ENCODE results near the gene ATP4B. TPM values are rescaled to one million over a fixed set of nuclear protein-coding genes. Genes with fewer than 3 reads are reported as not detected.

Gene ATP4B
- total RNA-seq, 2 donors from 2014 or later: 0.34 TPM; not detected in 1

DNA sequence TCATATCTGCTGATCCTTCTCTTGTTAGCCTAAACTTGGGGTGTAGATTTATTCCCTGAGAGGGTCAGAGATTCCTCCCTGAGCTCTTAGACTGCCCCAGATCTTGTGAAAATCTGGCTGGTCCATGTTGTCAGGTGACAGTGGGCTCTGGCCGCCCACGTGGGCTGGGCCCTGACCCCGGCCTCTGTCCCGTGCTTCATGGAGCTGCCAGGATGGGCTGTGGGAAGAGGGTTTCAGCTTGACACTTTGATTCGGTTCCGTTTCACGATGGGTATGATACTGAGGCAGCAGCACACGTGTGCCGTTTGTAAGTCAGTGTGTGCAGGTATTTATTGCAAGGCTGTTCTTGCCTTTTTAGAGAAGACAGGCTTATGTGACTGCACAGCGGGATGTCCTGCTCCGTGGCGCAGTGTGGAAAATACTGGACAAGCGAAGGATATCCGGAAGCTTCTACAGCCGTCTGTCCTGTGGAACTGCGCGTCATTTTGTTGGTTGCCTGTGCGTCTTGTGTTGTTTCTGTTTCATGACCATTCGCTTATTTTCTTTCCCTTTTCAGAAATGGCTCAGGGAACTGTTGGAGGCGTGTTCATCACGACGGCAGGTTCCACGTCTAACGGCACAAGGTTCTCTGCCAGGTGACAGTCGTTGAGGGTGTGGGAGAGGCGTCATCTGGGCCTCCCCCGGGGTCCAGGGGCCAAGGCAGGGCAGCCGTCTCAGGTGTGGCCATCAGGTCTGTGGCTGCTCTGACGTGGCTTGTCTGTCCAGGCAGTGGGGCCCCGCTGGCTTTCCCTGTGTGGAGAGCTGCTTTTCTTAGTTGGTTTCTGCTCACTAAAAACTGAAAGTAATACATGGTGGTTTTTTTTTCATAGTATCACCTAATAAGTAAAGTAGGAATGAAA is 20.5 kb downstream of the ATP4B start:
- Histone ChIP-seq H3K9me3 (no peaks in the 10 kb centered on the region), H3K4me3 (no peak overlapping the region)
- TF ChIP-seq POLR2AphosphoS5 (IDR thresholded peaks at IDR 0.05): no peak
- no peak for TF ChIP-seq POLR2A (IDR thresholded peaks at IDR 0.05)

DNA sequence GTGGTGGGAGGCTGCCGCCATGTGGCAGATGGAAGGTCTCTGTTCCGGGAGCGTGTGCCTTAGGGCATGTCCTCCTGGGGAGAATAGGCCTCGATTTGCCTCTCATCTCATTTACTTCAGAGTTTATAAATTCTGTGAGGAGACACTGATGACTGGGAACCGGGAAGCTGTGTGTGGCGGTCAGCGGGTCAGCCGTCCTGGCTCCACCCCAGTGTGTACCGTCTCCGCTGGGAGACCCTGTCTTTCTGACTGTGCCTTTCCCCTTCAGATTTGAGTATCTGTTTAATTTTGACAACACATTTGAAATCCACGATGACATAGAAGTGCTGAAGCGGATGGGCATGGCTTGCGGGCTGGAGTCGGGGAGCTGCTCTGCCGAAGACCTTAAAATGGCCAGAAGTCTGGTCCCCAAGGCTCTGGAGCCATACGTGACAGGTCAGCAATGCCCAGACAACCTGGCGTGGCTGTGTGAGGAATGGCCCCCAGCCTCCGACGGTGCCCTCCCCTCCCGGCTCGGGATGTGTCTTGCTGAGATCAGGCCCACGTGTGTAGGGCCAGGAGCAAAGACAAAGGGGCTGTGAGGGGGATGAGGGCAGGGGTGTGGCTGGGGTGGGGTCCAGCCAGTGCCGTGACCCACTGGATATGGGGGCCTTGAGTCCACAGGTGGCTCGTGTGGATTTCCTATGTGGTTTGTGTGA is 21.6 kb downstream of the ATP4B start:
- Histone ChIP-seq H3K27me3 (replicated peaks; ENCODE audit: insufficient read depth) (no peaks in the 10 kb centered on the region), H3K27ac (no peak overlapping the region), H3K4me3 (no peak overlapping the region), H3K9me3 (no peaks in the 10 kb centered on the region), H3K36me3 (peaks cover 0 to 6% of the 10 kb centered on the region in 2 donors), H3K4me1 (replicated peaks) (peaks cover 1% of the 10 kb centered on the region)
- intact Hi-C loops (cut with DNase I): no loop called here
- no peak for DNase-seq (ENCODE audit: low spot score)
- 94% methylated on average over 24 of the region's 24 CpGs for WGBS
- TF ChIP-seq CTCF (IDR thresholded peaks at IDR 0.05): no peak
- TF ChIP-seq POLR2A (IDR thresholded peaks at IDR 0.05): no peak
- no peak for TF ChIP-seq POLR2AphosphoS5 (IDR thresholded peaks at IDR 0.05)

More for the DNA sequence above, 20.5 kb downstream of the ATP4B start:
- intact Hi-C loops (cut with DNase I): no loop called here
- 93% methylated on average over 30 of the region's 30 CpGs for WGBS
- H3K4me1 ChIP-seq (replicated peaks): peaks cover 2% of the 10 kb centered on the region
- no peak for DNase-seq (ENCODE audit: low spot score)
- no peak overlapping the region for H3K27ac ChIP-seq
- H3K27me3 ChIP-seq (replicated peaks; ENCODE audit: insufficient read depth): no peaks in the 10 kb centered on the region
- H3K36me3 ChIP-seq: peaks cover 0 to 6% of the 10 kb centered on the region in 2 donors

DNA sequence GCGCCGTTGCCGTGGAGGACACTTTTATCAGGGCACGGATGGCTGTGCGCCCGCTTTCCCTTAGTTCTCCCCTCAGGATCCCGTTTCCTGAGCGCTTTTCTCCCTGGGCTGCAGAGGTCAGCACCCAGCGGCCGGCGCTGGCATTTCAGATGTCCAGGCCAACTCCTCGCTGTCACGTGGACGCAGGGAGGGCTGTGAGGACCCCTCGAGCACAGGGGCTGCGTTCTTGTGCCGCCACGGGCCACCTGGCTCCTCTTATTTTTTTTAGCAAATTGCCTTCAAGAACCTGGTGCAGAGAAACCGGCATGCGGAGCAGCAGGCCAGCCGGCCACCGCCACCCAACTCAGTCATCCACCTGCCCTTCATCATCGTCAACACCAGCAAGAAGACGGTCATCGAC is 22.3 kb downstream of the ATP4B start:
- peaks cover 0 to 6% of the 10 kb centered on the region in 2 donors for H3K36me3 ChIP-seq
- H3K4me3 ChIP-seq: no peak overlapping the region
- no peak for DNase-seq (ENCODE audit: low spot score)
- no peaks in the 10 kb centered on the region for H3K4me1 ChIP-seq (replicated peaks)
- intact Hi-C loops (cut with DNase I): no loop called here
- H3K27ac ChIP-seq: no peak overlapping the region
- no peaks in the 10 kb centered on the region for H3K27me3 ChIP-seq (replicated peaks; ENCODE audit: insufficient read depth)
- H3K9me3 ChIP-seq: no peaks in the 10 kb centered on the region
- TF ChIP-seq CTCF (IDR thresholded peaks at IDR 0.05): no peak
- TF ChIP-seq POLR2AphosphoS5 (IDR thresholded peaks at IDR 0.05): no peak
- no peak for TF ChIP-seq POLR2A (IDR thresholded peaks at IDR 0.05)
- WGBS: 96% methylated on average over 25 of the region's 25 CpGs

GRCh38 chr13:113635048-113635420 is 23.0 kb downstream of the ATP4B start:
- intact Hi-C loops (cut with DNase I): no loop called here
- 93% methylated on average over 7 of the region's 7 CpGs for WGBS
- TF ChIP-seq POLR2AphosphoS5 (IDR thresholded peaks at IDR 0.05) (no peak), POLR2A (IDR thresholded peaks at IDR 0.05) (no peak), CTCF (IDR thresholded peaks at IDR 0.05) (no peak)
- Histone ChIP-seq H3K9me3 (no peaks in the 10 kb centered on the region), H3K27ac (no peak overlapping the region), H3K4me1 (replicated peaks) (no peaks in the 10 kb centered on the region), H3K4me3 (no peak overlapping the region), H3K36me3 (peaks cover 0 to 6% of the 10 kb centered on the region in 2 donors), H3K27me3 (replicated peaks; ENCODE audit: insufficient read depth) (no peaks in the 10 kb centered on the region)
- DNase-seq (ENCODE audit: low spot score): no peak

- 92% methylated on average over 16 of the region's 16 CpGs for WGBS
- Histone ChIP-seq H3K9me3 (no peaks in the 10 kb centered on the region), H3K4me3 (no peak overlapping the region), H3K27ac (no peak overlapping the region), H3K27me3 (replicated peaks; ENCODE audit: insufficient read depth) (no peaks in the 10 kb centered on the region), H3K36me3 (peaks cover 0 to 6% of the 10 kb centered on the region in 2 donors), H3K4me1 (replicated peaks) (no peaks in the 10 kb centered on the region)
- TF ChIP-seq POLR2AphosphoS5 (IDR thresholded peaks at IDR 0.05) (no peak), POLR2A (IDR thresholded peaks at IDR 0.05) (no peak), CTCF (IDR thresholded peaks at IDR 0.05) (no peak)
- DNase-seq (ENCODE audit: low spot score): no peak
- intact Hi-C loops (cut with DNase I): no loop called here
Measured at GRCh38 chr13:113634279-113635047, 23.5 kb downstream of the ATP4B start.

Data from prostate gland (tissue), 2 donors.